DMS114 treated with DMSO at 0.1 percent for 48 hours (cell line): ENCODE measurements around the gene RHEX.
"Not testable (repeated sequence)": the region's sequence is repeated elsewhere in the genome, so short reads cannot be mapped to it uniquely, and the experiment has no call there.

Experiments used
- DNase-seq: peaks from one replicate; lab custom pipeline; 2025; ENCODE audit not compliant: unreplicated experiment; lab: John Stamatoyannopoulos, UW

The RHEX gene

GRCh38 chr1:206052919-206053610 is at the start of gene RHEX:
TSS of gene RHEX (plus strand) at chr1:206053173. CDS start at chr1:206097829, 44,656 bp downstream.
- not testable (repeated sequence) for DNase-seq

- DNase-seq, result no peak
Observed at GRCh38 chr1:206003854-206004800, 48.8 kb upstream of the RHEX start.

GRCh38 chr1:206004826-206005225 is 48.1 kb upstream of the RHEX start:
- no peak for DNase-seq

- DNase-seq, result no peak
Observed at GRCh38 chr1:206005234-206005633, 47.7 kb upstream of the RHEX start.

- no peak for DNase-seq
Observed at GRCh38 chr1:206005778-206006180, 47.2 kb upstream of the RHEX start.

- no peak for DNase-seq
Observed at GRCh38 chr1:206006946-206007345, 46.0 kb upstream of the RHEX start.

GRCh38 chr1:206010060-206010459 is 42.9 kb upstream of the RHEX start:
- DNase-seq, result no peak

- no peak for DNase-seq
Observed at GRCh38 chr1:206011057-206011456, 41.9 kb upstream of the RHEX start.

- no peak for DNase-seq
Observed at GRCh38 chr1:206012086-206012859, 40.7 kb upstream of the RHEX start.

- DNase-seq, result no peak
Observed at GRCh38 chr1:206013026-206013795, 39.8 kb upstream of the RHEX start.

GRCh38 chr1:206014601-206015000 is 38.4 kb upstream of the RHEX start:
- no peak for DNase-seq

GRCh38 chr1:206015071-206015470 is 37.9 kb upstream of the RHEX start:
- no peak for DNase-seq

GRCh38 chr1:206020393-206021007 is 32.5 kb upstream of the RHEX start:
- DNase-seq, result no peak

- DNase-seq, result no peak
Observed at GRCh38 chr1:206021008-206021625, 31.9 kb upstream of the RHEX start.

GRCh38 chr1:206021626-206022365 is 31.2 kb upstream of the RHEX start:
- DNase-seq, result no peak

- DNase-seq, result no peak
Observed at GRCh38 chr1:206022766-206023165, 30.2 kb upstream of the RHEX start.

GRCh38 chr1:206023695-206024094 is 29.3 kb upstream of the RHEX start, which contains the start of gene CTSE:
TSS of gene CTSE (minus strand) at chr1:206023895. CDS start at chr1:206023791, 104 bp downstream.
- DNase-seq, result no peak

GRCh38 chr1:206025283-206025820 is 27.6 kb upstream of the RHEX start:
- DNase-seq, result no peak

GRCh38 chr1:206029484-206029883 is 23.5 kb upstream of the RHEX start:
- no peak for DNase-seq
